Bronchial epithelial cell (primary cell): ENCODE results near the gene CENATAC. TPM values are rescaled to one million over a fixed set of nuclear protein-coding genes. Genes with fewer than 3 reads are reported as not detected.
"Not testable (repeated sequence)": the region's sequence is repeated elsewhere in the genome, so short reads cannot be mapped to it uniquely, and the experiment has no call there.

Source experiments
- DNase-seq: peaks from one replicate; pipeline ENCODE4 v3.0.0-alpha.2; 2010; ENCODE audit warnings: low read depth
- FAIRE-seq: peaks from 2 replicates; lab custom pipeline; 2011; peaks lifted over from hg19 to GRCh38; lab: Jason Lieb, UNC
- H3K27me3 ChIP-seq: 2 replicates; pipeline ENCODE4 v1.5.1; 2011; ENCODE audit warnings: low read length; ENCODE audit not compliant: control insufficient read depth, insufficient read depth
- H3K36me3 ChIP-seq: 2 replicates; pipeline ENCODE4 v1.5.1; 2011; ENCODE audit warnings: low read length; ENCODE audit not compliant: control insufficient read depth, insufficient read depth
- H3K4me3 ChIP-seq: 2 replicates; pipeline ENCODE4 v1.5.1; 2011; ENCODE audit warnings: mild to moderate bottlenecking, low read depth, low read length, control low read depth
- total RNA-seq: library from RNA; depleted of rRNA; stranded (reverse); fragments of >200 nt; gene quantifications from 2 replicates; pipeline ENCODE4 v1.2.1, GENCODE V29; 2014
- TF ChIP-seq, protein P1 (sequence below): IDR thresholded peaks from 2 replicates; pipeline ENCODE4 v1.5.1; 2011; ENCODE audit warnings: mild to moderate bottlenecking, moderate library complexity, low read length, control low read depth, inconsistent platforms; ENCODE audit not compliant: insufficient read depth, severe bottlenecking

The CENATAC gene
- total RNA-seq, 1 donor from 2014 or later = 21.3 TPM

DNA sequence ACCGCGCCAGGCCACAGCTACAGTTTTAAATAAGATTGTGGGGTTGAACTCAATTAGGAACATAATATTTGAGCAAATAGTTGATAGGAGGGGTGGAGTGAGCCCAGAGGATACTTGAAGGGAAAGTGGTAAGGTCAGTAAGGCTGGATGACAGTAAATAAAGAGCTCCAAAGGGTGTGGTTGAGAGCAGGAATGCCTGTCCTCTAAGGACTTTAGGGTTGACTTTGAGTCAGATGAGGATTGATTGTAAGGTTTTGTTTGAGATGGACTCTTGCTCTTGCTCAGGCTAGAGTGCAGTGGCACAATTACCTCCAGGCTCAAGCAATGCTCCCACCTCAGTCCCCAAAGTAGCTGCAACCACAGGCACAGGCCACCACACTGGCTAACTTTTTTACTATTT is 24.0 kb upstream of the CENATAC start:
- TF ChIP-seq, protein P1, sequence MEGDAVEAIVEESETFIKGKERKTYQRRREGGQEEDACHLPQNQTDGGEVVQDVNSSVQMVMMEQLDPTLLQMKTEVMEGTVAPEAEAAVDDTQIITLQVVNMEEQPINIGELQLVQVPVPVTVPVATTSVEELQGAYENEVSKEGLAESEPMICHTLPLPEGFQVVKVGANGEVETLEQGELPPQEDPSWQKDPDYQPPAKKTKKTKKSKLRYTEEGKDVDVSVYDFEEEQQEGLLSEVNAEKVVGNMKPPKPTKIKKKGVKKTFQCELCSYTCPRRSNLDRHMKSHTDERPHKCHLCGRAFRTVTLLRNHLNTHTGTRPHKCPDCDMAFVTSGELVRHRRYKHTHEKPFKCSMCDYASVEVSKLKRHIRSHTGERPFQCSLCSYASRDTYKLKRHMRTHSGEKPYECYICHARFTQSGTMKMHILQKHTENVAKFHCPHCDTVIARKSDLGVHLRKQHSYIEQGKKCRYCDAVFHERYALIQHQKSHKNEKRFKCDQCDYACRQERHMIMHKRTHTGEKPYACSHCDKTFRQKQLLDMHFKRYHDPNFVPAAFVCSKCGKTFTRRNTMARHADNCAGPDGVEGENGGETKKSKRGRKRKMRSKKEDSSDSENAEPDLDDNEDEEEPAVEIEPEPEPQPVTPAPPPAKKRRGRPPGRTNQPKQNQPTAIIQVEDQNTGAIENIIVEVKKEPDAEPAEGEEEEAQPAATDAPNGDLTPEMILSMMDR = no peak
- no peaks in the 10 kb centered on the region for H3K36me3 ChIP-seq
- FAIRE-seq (peak; percentile 62), DNase-seq (no peak)
- no peak overlapping the region for H3K4me3 ChIP-seq
- peaks cover 2% of the 10 kb centered on the region for H3K27me3 ChIP-seq

- TF ChIP-seq, protein P1 = no peak
- no peak overlapping the region for H3K4me3 ChIP-seq
- H3K36me3 ChIP-seq = no peaks in the 10 kb centered on the region
- DNase-seq (no peak), FAIRE-seq (peak; percentile 32)
- peaks cover 4% of the 10 kb centered on the region for H3K27me3 ChIP-seq
Observed at GRCh38 chr11:118975771-118976709, 21.9 kb upstream of the CENATAC start.

DNA sequence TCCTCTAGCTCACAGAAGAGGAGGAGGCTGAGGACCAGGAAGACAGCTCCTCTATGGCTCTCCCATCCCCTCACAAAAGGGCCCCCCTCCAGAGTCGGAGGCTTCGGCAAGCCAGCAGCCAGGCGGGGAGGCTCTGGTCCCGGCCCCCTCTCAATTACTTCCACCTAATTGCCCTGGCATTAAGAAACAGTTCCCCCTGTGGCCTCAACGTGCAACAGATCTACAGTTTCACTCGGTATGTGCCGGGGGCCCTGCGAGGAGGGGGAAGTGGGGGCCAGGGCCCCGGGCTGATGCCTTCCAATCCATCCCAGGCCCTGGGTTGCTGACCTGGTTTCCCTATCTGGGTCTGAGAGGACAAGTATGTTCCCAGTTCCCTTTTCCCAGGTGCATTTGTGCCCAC is 18.5 kb upstream of the CENATAC start:
- Histone ChIP-seq H3K4me3 (no peak overlapping the region), H3K36me3 (no peaks in the 10 kb centered on the region), H3K27me3 (peaks cover 4% of the 10 kb centered on the region)
- FAIRE-seq (no peak), DNase-seq (no peak)
- TF ChIP-seq, protein P1 = no peak

DNA sequence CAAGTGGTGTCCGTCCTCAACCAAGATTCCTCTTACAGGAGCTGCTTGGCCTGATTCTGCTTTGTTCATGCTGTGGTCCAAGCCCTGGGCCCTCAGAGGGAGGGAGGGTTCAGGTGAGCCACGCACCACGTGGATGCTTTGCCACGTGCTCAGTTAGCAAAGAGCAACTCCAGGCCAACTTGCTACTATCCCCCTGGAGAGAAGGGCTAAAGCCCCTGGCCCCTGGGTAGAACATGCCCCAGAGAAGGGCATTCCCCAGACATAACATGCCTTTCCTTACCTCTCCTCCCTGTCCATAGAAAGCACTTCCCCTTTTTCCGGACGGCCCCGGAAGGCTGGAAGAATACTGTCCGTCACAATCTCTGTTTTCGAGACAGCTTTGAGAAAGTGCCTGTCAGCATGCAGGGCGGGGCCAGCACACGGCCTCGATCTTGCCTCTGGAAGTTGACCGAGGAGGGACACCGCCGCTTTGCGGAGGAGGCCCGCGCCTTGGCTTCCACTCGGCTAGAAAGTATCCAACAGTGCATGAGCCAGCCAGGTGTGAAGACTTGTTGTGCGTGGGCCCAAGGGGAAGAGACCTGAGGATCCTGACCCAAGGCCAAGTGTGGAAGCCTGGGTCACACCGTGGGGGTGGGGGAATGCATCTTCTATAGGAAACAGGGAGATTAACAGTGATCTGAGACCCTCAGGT is 17.6 kb upstream of the CENATAC start:
- no peaks in the 10 kb centered on the region for H3K36me3 ChIP-seq
- peaks cover 4% of the 10 kb centered on the region for H3K27me3 ChIP-seq
- FAIRE-seq (peak; percentile 58), DNase-seq (no peak)
- no peak overlapping the region for H3K4me3 ChIP-seq
- TF ChIP-seq, protein P1 = no peak

DNA sequence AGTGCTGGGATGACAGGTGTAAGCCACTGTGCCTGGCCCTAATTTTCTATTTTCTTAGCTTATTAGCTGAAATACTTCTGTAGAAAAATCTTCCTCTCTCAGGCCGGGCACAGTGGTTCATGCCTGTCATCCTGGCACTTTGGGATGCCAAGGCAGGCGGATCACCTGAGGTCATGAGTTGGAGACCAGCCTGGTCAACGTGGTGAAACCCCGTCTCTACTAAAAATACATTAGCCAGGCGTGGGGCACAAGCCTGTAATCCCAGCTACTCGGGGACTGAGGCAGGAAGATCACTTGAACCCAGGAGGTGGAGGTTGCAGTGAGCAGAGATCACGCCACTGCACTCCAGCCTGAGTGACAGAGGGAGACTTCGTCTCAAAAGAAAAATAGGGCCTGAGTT is 13.6 kb upstream of the CENATAC start:
- H3K4me3 ChIP-seq, FAIRE-seq, H3K27me3 ChIP-seq, DNase-seq, H3K36me3 ChIP-seq: not testable (repeated sequence)

- Histone ChIP-seq H3K4me3 (no peak overlapping the region), H3K27me3 (peaks cover 2% of the 10 kb centered on the region), H3K36me3 (no peaks in the 10 kb centered on the region)
- FAIRE-seq (no peak), DNase-seq (no peak)
- TF ChIP-seq, protein P1 = no peak
Observed at GRCh38 chr11:118984825-118985224, 13.1 kb upstream of the CENATAC start.
